Activated CD4-positive, alpha-beta T cell treated with anti-CD3 and anti-CD28 coated beads for 48 hours (primary cell): Measurements from ENCODE around the gene PLXNA4.

ENCODE experiments used
- DNase-seq: peaks from one replicate; pipeline ENCODE4 v3.0.0-alpha.2; 2020

Gene PLXNA4

DNA sequence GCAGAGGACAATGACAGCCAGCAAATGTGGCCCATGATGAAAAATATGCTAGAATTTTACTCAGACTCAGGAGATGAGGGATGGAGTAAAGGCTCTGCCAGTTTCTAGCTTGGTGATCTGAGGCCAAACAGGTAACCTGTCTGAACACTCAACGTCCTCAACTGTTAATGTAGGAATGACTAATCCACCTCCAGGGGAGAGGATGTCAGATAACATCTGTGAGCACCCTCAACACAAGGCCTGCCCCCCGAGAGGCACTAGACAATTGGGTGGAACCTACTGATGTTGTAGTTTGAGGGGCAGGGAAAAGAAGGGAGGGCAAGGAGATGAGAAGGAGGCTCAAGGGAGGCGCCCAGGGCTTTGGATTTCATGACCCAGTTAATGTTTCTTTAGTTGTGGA, 445.1 kb downstream of the PLXNA4 start:
- DNase-seq: no peak

- no peak for DNase-seq
Observed at GRCh38 chr7:132130497-132130896, 445.8 kb downstream of the PLXNA4 start.

GRCh38 chr7:132125872-132126595, 450.2 kb downstream of the PLXNA4 start:
- no peak for DNase-seq

GRCh38 chr7:132125096-132125495, 451.2 kb downstream of the PLXNA4 start:
- no peak for DNase-seq

DNA sequence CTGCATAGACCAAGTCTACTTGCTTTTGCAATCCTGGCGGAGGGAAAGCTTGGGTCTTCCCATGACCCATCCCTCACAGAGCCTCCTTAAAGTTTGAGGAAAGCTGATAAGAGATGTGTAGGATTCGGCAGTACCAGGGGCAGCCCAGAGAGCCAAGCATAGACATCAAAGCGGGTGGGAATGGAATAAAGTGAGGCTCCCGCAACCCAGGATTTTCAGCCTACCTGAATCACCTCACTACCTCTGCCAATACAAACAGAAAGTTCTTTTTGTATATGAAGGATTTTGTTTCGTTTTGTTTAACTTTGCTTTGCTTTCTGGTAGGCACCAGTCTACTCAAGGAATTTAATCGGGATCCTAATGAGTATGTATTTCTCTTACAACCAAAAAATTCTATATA, 451.7 kb downstream of the PLXNA4 start:
- no peak for DNase-seq

- DNase-seq: no peak
Observed at GRCh38 chr7:132123773-132124172, 452.5 kb downstream of the PLXNA4 start.

DNA sequence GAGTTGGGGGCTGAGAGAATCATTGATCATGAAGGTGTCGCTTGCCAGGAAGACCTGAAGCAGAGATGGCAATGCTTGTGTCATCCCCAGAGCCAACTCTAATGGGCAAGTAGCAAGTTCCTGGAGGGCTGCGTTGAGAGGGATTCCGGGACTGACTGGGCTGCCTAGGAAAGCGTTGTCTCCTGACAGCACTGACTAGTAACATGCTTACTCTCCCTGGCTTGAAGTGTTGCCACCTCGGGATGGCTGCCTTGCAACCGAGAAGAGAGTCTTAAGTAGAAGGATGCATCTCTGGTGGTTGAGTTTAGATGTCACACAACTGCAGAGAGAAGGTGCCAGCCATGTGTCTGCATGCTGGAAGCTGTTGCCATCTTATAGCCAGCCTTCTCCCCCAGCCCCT, 453.4 kb downstream of the PLXNA4 start:
- DNase-seq: no peak

DNA sequence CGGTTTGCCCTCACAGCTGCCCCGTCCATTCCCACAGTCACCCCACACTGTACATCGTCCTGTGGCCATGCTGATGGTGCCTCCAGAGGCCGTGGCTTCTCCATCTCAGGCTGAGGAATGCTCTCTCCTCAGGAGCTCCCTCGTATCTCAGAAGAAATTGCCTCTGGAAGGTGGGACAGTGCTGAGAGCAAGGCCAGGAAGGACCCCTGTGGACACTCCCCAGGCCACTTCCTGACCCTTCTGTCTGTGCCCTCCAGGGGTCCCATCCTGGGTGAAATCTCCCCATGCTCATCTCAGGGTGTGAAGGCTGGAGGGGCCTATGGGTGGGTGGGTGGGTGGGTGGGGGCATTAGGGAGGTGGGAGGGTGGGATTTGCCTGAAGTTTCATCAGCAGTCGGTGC, 454.3 kb downstream of the PLXNA4 start:
- DNase-seq: no peak

GRCh38 chr7:132118641-132119040, 457.6 kb downstream of the PLXNA4 start:
- DNase-seq: no peak

- no peak for DNase-seq
Observed at GRCh38 chr7:132117636-132118035, 458.6 kb downstream of the PLXNA4 start.

DNA sequence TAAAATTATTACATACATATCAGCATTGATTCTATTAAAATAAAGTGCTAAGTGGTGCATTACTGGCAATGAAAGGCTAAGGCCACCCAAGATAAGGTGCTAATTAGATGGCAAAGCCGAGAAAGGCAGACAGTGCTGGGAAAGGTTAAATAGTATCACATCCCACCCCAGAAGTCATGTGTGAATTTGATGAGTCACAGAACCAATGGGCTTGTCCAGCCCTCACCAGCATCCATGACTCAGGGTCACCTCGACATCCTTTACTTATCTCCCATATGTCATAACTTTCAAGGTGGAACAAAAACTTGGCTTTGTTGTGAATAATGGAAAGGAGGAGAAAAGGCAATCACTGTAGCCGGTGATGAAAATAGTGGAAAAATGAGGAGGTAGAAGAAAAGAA, 459.1 kb downstream of the PLXNA4 start:
- DNase-seq: no peak

GRCh38 chr7:132116369-132116768, 459.9 kb downstream of the PLXNA4 start:
- no peak for DNase-seq

GRCh38 chr7:132115758-132116157, 460.5 kb downstream of the PLXNA4 start:
- DNase-seq: no peak

DNA sequence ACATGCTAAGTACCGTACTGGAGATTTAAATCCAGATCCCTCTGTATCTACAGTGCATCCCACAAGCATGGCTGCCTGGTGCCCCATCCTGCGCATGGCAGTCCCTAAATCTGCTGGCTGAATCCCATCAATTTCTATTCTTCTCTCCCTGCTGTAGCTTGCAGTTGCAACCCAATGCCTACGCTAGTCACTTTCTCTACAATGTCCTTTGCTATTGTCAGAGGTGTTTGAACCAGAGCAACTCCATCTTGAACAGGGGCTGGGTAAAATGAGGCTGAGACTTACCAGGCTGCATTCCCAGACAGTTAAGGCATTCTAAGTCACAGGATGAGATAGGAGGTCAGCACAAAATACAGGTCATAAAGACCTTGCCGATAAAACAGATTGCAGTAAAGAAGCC, 461.2 kb downstream of the PLXNA4 start:
- no peak for DNase-seq

DNA sequence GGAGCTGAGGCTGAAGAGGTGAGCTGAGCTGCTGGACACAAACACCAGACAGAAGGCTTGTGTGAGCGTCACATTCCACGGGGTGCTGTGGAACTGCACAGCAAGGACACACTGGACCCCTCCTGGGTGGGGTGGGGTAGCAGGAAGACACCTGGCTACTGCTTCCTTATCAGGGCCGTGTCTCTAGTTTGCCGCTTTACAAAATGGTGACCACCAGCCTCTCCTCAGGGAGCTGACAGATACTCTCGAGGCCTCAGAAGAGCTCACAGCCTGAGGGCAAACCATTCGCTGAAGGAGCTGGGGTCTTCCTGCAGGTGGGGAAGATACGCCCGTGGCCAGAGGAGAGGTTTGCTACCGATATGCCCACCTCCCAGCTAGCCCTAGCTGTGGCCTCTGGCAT, 461.9 kb downstream of the PLXNA4 start:
- DNase-seq: no peak

GRCh38 chr7:132113536-132114371, 462.5 kb downstream of the PLXNA4 start:
- DNase-seq: no peak

DNA sequence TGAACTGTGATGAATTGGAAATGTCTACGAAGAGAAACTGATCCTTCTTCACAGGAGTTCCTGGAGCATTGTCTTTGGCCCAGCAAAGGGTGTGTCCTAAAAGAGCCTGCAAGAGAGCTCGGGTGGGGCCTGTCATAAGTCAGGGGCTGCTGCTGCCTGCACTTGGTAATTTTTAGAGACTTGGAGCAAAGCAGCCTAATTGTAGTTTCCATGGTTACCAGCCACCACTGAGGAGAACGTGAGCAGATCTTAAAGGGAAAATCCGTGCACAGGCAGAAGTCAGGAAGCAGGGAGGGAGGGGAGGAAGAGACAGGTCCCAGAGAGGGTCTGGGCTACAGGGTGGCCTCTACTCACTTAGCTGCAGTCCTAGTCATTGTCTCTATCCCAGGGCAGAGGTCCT, 463.6 kb downstream of the PLXNA4 start:
- DNase-seq: no peak

- DNase-seq: no peak
Observed at GRCh38 chr7:132112106-132112505, 464.2 kb downstream of the PLXNA4 start.

- DNase-seq: no peak
Observed at GRCh38 chr7:132110692-132111091, 465.6 kb downstream of the PLXNA4 start.

DNA sequence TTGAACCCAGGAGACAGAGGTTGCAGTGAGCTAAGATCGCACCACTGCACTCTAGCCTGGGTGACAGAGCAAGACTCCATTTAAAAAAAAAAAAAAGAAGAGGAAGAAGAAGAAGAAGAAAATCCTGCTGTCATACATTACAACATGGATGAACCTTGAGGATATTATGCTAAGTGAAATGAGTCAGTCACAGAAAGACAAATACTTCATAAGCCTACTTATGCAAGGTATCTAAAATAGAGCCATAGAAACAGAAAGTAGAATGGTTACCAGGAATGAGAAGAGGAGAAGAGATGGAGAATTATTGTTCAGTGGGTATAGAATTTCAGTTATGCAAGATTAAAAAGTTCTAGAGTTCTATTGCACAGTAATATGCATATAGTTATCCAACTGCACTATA, 466.5 kb downstream of the PLXNA4 start:
- no peak for DNase-seq

DNA sequence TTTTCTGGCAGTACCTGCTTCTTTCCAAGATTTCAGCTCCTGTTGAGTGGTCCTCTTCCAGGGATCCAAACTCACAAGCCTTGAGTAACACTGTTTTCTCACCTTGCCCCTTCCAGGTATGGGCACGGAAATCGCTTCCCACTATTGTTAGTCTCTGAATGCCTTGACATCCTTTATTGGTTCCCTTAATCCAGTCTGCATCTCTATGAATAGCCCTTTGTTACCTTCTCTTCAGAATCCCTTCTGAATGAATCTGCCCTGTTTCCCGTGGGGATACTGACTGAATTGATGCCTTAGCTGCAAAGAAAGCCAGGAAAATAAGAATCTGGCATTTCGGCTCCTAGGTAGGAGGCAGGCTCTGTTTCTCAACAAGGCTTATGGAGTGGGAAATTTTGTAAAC, 467.7 kb downstream of the PLXNA4 start:
- no peak for DNase-seq

- no peak for DNase-seq
Observed at GRCh38 chr7:132106491-132106890, 469.8 kb downstream of the PLXNA4 start.

GRCh38 chr7:132105096-132105495, 471.2 kb downstream of the PLXNA4 start:
- no peak for DNase-seq

DNA sequence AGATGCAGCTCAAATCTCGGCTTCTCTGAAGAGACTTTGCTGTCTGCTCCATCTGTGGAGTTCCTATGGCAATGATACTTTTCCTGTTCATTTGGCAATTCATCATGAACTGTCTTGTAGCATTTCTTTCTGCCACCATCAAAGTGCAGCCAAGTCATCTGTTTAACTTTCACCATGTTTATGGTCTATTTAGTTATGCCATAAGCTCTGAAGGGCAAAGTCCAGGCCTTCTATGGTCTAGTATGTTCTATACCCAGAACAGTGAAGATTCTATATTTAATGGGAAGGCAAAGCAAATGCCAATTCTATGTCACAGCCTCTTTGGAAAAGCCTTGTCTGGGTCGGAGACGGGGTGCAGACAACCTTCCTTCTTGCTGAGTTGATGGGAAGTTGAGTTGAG, 472.6 kb downstream of the PLXNA4 start:
- no peak for DNase-seq

GRCh38 chr7:132102942-132103341, 473.3 kb downstream of the PLXNA4 start:
- no peak for DNase-seq
